HepG2 (cell line): ENCODE results near the gene DARS2. TPM values are rescaled to one million over a fixed set of nuclear protein-coding genes. Genes with fewer than 3 reads are reported as not detected.

ENCODE experiments used
- ATAC-seq: fragments of 200-7000 bp; cut with Tn5 transposase; 3 replicates; pipeline ENCODE4 v1.9.1; 2020; ENCODE audit warnings: mild to moderate bottlenecking, moderate library complexity
- BruUV-seq: library from RNA; stranded (reverse); fragments of 400-500 nt; replicated peaks from 2 replicates; lab custom pipeline; 2021; lab: Mats Ljungman, UMichigan
- CTCF ChIA-PET: fragments of 300-600 bp; formaldehyde crosslinking; extraction: SDS; loops from one replicate; lab custom pipeline; 2021; ENCODE audit warnings: low total read pairs, inconsistent platforms, low intra/inter-chr PET ratio; lab: Yijun Ruan, JAX
- POLR2A ChIA-PET: fragments of 350-600 bp; sonication (Branson Sonifier 250); formaldehyde crosslinking; loops from one replicate; lab custom pipeline; 2020; ENCODE audit warnings: antibody characterized with exemption, inconsistent platforms; lab: Yijun Ruan, JAX
- DNase-seq: peaks from one replicate; pipeline ENCODE4 v3.0.0-alpha.2; 2015; ENCODE audit warnings: low spot score
- FAIRE-seq: peaks from 3 replicates; lab custom pipeline; 2011; peaks lifted over from hg19 to GRCh38; lab: Jason Lieb, UNC
- H2AFZ ChIP-seq: one replicate; pipeline ENCODE4 v1.6.1; 2011; ENCODE audit warnings: low read length, inconsistent platforms
- H3K27ac ChIP-seq: fragments of 300-600 bp; 3 replicates; pipeline ENCODE4 v1.8.0; 2011; ENCODE audit warnings: mixed run types, mild to moderate bottlenecking, mixed read lengths, low read length, inconsistent platforms; ENCODE audit not compliant: insufficient read depth; ENCODE audit errors: extremely low read length
- H3K27me3 ChIP-seq, 2 experiments: fragments of 200-600 bp in 1 of 2; 2 replicates in 1 of 2; 3 replicates in 1 of 2; pipeline versions ENCODE4 v1.6.0 to v1.8.0; 2011; ENCODE audit warnings: low read length in 2 of 2, mild to moderate bottlenecking in 2 of 2, moderate library complexity in 2 of 2, inconsistent platforms in 1 of 2; ENCODE audit not compliant: insufficient read depth in 2 of 2, control insufficient read depth in 1 of 2
- H3K36me3 ChIP-seq, 2 experiments: fragments of 200-600 bp in 1 of 2; replicated peaks in 1 of 2; 2 replicates in 1 of 2; 3 replicates in 1 of 2; pipeline versions ENCODE4 v1.5.1 to v1.8.0; 2011; ENCODE audit warnings: low read length in 2 of 2, inconsistent platforms in 1 of 2; ENCODE audit not compliant: insufficient read depth in 2 of 2, control insufficient read depth in 1 of 2
- H3K4me1 ChIP-seq: 2 replicates; pipeline ENCODE4 v1.5.1; 2012; ENCODE audit warnings: low read length, inconsistent platforms; ENCODE audit not compliant: insufficient read depth
- H3K4me2 ChIP-seq: 2 replicates; pipeline ENCODE4 v1.6.0; 2011; ENCODE audit warnings: low read depth, low read length, inconsistent platforms
- H3K4me3 ChIP-seq, 3 experiments: fragments of 200-600 bp in 1 of 3; sonication (generic), shearing (Covaris generic) in 1 of 3; replicated peaks in 1 of 3; 2 replicates each; pipeline ENCODE4 v1.5.1; 2011 to 2016; ENCODE audit warnings: low read length in 3 of 3, inconsistent platforms in 2 of 3, low read depth in 2 of 3, mild to moderate bottlenecking in 2 of 3, control low read depth in 1 of 3, mixed read lengths in 1 of 3; ENCODE audit not compliant: insufficient read depth in 1 of 3
- H3K79me2 ChIP-seq: one replicate; pipeline ENCODE4 v1.6.1; 2011; ENCODE audit warnings: low read length, inconsistent platforms; ENCODE audit not compliant: insufficient read depth
- H3K9ac ChIP-seq: 2 replicates; pipeline ENCODE4 v1.6.0; 2011; ENCODE audit warnings: mild to moderate bottlenecking, low read depth, low read length, inconsistent platforms; ENCODE audit not compliant: insufficient read depth
- H3K9me3 ChIP-seq: 2 replicates; pipeline ENCODE4 v1.5.1; 2012; ENCODE audit warnings: mild to moderate bottlenecking, low read length
- H4K20me1 ChIP-seq: 2 replicates; pipeline ENCODE4 v1.6.0; 2011; ENCODE audit warnings: inconsistent platforms, mild to moderate bottlenecking, low read length, moderate library complexity; ENCODE audit not compliant: insufficient read depth
- HES4 ChIP-seq: sonication (generic); formaldehyde crosslinking; IDR thresholded peaks from 2 replicates; pipeline ENCODE4 v1.9.0; 2021; ENCODE audit warnings: mild to moderate bottlenecking, missing genetic modification reagents, borderline replicate concordance
- STAT6 ChIP-seq: sonication (generic); formaldehyde crosslinking; IDR thresholded peaks from 2 replicates; pipeline ENCODE4 v1.4.0; 2020; ENCODE audit warnings: missing genetic modification reagents, mild to moderate bottlenecking, borderline replicate concordance
- ZNF333 ChIP-seq: sonication (generic); formaldehyde crosslinking; IDR thresholded peaks from 2 replicates; pipeline ENCODE4 v1.4.0; 2020; ENCODE audit warnings: mild to moderate bottlenecking, missing genetic modification reagents, borderline replicate concordance
- ZNF468 ChIP-seq: sonication (generic); formaldehyde crosslinking; IDR thresholded peaks from 2 replicates; pipeline ENCODE4 v1.8.0; 2022; ENCODE audit warnings: mild to moderate bottlenecking, moderate library complexity, missing genetic modification reagents
- ZNF574 ChIP-seq: sonication (generic); formaldehyde crosslinking; IDR thresholded peaks from 2 replicates; pipeline ENCODE4 v1.4.0; 2020; ENCODE audit warnings: missing genetic modification reagents
- WGBS: methylation state at CpG from one replicate; pipeline ENCODE4 v1.1.6; 2017; ENCODE audit warnings: low lambda C conversion rate; 5-methylcytosine and 5-hydroxymethylcytosine counted together
- in situ Hi-C: cut with HindIII; loops from 2 replicates; pipeline ENCODE4 v1.10.0; 2017; ENCODE audit warnings: low pct_unique_long_range_greater_than_20kb; ENCODE audit not compliant: extremely low pct_ligation_motif_present
- intact Hi-C: fragments of 100-400 bp; cut with micrococcal nuclease; formaldehyde crosslinking; loops from one replicate; pipeline ENCODE4 v1.10.0; 2022; ENCODE audit not compliant: unreplicated experiment
- polyA plus RNA-seq, 8 experiments: library from polyadenylated mRNA; depleted of rRNA in 3 of 8; stranded (reverse) in 7 of 8; unstranded in 1 of 8; fragments of >200 nt; fragmentation: Illumina TruSeq in 4 of 8; extraction: Trizol in 4 of 8; gene quantifications; 2 replicates each; pipeline versions ENCODE4 v1.2.1 to v1.2.3, GENCODE V29; 2011 to 2016; ENCODE audit warnings: low read depth in 4 of 8, missing spikeins in 1 of 8, mixed read lengths in 1 of 8; ENCODE audit not compliant: insufficient read depth in 1 of 8
- total RNA-seq, 5 experiments: library from RNA; depleted of rRNA; stranded (reverse); fragments of >200 nt; fragmentation: Illumina TruSeq; extraction: Trizol; gene quantifications; 2 replicates each; pipeline ENCODE4 v1.2.3, GENCODE V29; 2016; ENCODE audit warnings: low read depth in 1 of 5
- TF ChIP-seq, protein P1 (sequence below): sonication (generic); formaldehyde crosslinking; IDR thresholded peaks from 2 replicates; pipeline ENCODE4 v1.8.1; 2023; ENCODE audit warnings: missing genetic modification reagents, inconsistent platforms, borderline replicate concordance

The DARS2 gene
- total and polyA plus RNA-seq, 2 of the 13 experiments (the other 11 are each of a cell fraction or from before 2014, with no cell fraction given): 17.6 to 27.7 TPM

- TF ChIP-seq, protein P1, sequence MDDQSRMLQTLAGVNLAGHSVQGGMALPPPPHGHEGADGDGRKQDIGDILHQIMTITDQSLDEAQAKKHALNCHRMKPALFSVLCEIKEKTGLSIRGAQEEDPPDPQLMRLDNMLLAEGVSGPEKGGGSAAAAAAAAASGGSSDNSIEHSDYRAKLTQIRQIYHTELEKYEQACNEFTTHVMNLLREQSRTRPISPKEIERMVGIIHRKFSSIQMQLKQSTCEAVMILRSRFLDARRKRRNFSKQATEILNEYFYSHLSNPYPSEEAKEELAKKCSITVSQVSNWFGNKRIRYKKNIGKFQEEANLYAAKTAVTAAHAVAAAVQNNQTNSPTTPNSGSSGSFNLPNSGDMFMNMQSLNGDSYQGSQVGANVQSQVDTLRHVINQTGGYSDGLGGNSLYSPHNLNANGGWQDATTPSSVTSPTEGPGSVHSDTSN (CRISPR knock-in tag): no peak
- TF ChIP-seq ZNF333: no peak
Measured at GRCh38 chr1:173823781-173824314, 625 bp upstream of the DARS2 start (continued).

DNA sequence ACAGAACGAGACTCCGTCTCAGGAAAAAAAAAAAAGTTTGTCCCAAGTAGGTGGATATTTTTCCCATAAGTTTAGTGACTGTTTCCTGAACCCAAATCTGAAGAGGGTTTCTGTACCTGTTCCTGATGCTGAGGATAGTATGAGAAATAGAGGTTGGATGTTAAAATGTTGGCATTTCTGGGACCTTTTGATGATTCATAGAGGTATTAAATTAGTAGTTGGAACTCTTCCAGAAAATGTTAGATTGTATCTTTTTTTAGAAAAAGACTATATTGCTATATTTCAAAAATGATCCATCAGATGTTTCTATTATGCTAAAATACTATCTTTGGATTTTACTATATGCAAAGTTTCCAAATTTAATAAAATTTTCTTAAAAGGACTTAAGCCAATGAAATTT, 3.1 kb downstream of the DARS2 start:
- no TSS peak for BruUV-seq
- intact Hi-C loops (loop anchor here (10.0 kb wide), 1 partner anchor 1083 kb away; no protein-coding TSS in a partner anchor), in situ Hi-C loops (loop anchor here (10.0 to 25.0 kb wide), 2 partner anchors 113 to 1090 kb away; partner anchors contain the start of gene KLHL20)
- ChIA-PET CTCF (no interaction called here), POLR2A (no interaction called here)
- WGBS: 95% methylated on average over 2 of the region's 2 CpGs
- H3K9ac ChIP-seq: no peak overlapping the region
- DNase-seq (no peak), FAIRE-seq (no peak), ATAC-seq (no peak)
- H4K20me1 ChIP-seq: no peaks in the 10 kb centered on the region
- peaks cover 17% of the 10 kb centered on the region for H3K79me2 ChIP-seq
- no peak overlapping the region for H3K27ac ChIP-seq
- H3K4me3 ChIP-seq: no peak overlapping the region
- no peaks in the 10 kb centered on the region for H3K9me3 ChIP-seq
- no peak overlapping the region for H2AFZ ChIP-seq
- TF ChIP-seq ZNF468: no peak
- no peak for TF ChIP-seq HES4 (CRISPR knock-in tag)
- TF ChIP-seq STAT6: no peak
- no peak for TF ChIP-seq ZNF574 (CRISPR knock-in tag)
- H3K27me3 ChIP-seq: no peaks in the 10 kb centered on the region; a peak in 1 of 5 replicates
- no peak overlapping the region; the same call in 1 of the 2 replicates for H3K4me2 ChIP-seq
- peaks cover 0 to 5% of the 10 kb centered on the region in 2 experiments; a peak in 2 of 5 replicates for H3K36me3 ChIP-seq
- peaks cover 25% of the 10 kb centered on the region for H3K4me1 ChIP-seq
